ENCODE data around the gene PIKFYVE.

DNA sequence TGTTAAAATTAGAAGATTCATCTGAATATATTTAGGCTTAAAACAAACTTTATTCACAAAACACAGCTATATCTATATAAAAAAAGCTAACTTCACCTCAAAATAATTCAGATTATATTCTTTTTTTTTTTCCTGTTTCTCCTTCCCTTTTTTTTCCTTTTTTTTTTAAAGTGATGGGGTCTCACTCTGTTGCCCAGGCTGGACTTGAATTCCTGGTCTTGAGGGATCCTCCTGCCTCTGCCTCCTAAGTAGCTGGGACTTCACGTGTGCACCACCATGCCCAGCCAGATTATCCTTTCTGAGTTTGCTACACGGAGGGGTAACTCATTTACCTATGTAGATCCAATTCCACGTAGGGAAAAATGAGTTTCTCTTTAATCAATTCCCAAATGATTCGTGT lies 15.0 kb upstream of the PIKFYVE start:
- TF ChIP-seq PHF8 (conservative IDR thresholded peaks at IDR 0.05; ENCODE audit: low read depth, low read length) = no peak
- TF ChIP-seq POLR2AphosphoS5 (IDR thresholded peaks at IDR 0.05; ENCODE audit: low read depth, low read length) = no peak
- TF ChIP-seq RFX5 (IDR thresholded peaks at IDR 0.05; ENCODE audit: borderline replicate concordance, low read depth, low read length) = no peak
